Ishikawa (cell line): ENCODE measurements around the gene PSD.

ENCODE experiments used
- CREB1 ChIP-seq: IDR thresholded peaks from 2 replicates; pipeline ENCODE4 v1.6.1; 2012; ENCODE audit warnings: low read depth
- NFIC ChIP-seq: IDR thresholded peaks from 2 replicates; pipeline ENCODE4 v1.6.1; 2012
- TAF1 ChIP-seq: IDR thresholded peaks from 2 replicates; pipeline ENCODE4 v1.6.1; 2012; ENCODE audit warnings: low read depth, mild to moderate bottlenecking
- YY1 ChIP-seq: IDR thresholded peaks from 2 replicates; pipeline ENCODE4 v1.6.1; 2012; ENCODE audit warnings: low read depth
- ZBTB7A ChIP-seq: IDR thresholded peaks from 2 replicates; pipeline ENCODE4 v1.6.1; 2012; ENCODE audit warnings: low read depth
- TF ChIP-seq, protein P1 (sequence below): IDR thresholded peaks from 2 replicates; pipeline ENCODE4 v1.6.1; 2012

DNA sequence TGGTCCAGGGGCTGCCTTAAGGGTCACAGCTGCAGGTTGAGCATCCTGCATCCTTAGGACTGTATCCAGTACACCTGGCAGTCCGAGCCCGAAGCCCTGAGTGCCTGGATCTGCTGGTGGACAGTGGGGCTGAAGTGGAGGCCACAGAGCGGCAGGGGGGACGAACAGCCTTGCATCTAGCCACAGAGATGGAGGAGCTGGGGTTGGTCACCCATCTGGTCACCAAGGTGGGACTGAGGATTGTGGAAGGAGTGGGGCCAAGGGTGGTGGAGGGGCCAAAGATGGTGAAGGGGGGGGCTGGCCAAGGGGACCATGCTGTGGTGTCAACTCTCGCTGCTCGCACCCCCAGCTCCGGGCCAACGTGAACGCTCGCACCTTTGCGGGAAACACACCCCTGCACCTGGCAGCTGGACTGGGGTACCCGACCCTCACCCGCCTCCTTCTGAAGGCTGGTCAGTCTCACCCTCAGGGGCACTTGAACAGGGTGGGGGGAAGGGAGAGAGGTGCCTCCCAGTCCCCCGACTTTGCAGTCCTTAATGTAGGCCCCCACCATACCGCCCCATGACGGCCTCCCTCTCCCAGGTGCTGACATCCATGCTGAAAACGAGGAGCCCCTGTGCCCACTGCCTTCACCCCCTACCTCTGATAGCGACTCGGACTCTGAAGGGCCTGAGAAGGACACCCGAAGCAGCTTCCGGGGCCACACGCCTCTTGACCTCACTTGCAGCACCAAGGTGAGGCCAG is 17.8 kb downstream of the PSD start:
- TF ChIP-seq TAF1, result no peak
- TF ChIP-seq CREB1, result no peak
- no peak for TF ChIP-seq NFIC
- TF ChIP-seq, protein P1, sequence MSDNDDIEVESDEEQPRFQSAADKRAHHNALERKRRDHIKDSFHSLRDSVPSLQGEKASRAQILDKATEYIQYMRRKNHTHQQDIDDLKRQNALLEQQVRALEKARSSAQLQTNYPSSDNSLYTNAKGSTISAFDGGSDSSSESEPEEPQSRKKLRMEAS, result no peak
- no peak for TF ChIP-seq ZBTB7A
- TF ChIP-seq YY1, result no peak
